Fibroblast of skin of left biceps (primary cell): ENCODE data around the gene TAMALIN.
A peak's percentile ranks its signal among the peaks of the same experiment; 100 is the strongest.

Experiments used
- DNase-seq, 2 experiments: peaks; one replicate each; pipeline ENCODE4 v3.0.0-alpha.2; 2013; ENCODE audit warnings: low read depth in 2 of 2

TAMALIN gene

GRCh38 chr12:52014567-52015530 lies 8.1 kb downstream of the TAMALIN start:
- no peak for DNase-seq

GRCh38 chr12:52015532-52016041 lies 8.8 kb downstream of the TAMALIN start:
- DNase-seq = no peak

- no peak for DNase-seq
Observed at GRCh38 chr12:52018433-52019112, 11.8 kb downstream of the TAMALIN start.

DNA sequence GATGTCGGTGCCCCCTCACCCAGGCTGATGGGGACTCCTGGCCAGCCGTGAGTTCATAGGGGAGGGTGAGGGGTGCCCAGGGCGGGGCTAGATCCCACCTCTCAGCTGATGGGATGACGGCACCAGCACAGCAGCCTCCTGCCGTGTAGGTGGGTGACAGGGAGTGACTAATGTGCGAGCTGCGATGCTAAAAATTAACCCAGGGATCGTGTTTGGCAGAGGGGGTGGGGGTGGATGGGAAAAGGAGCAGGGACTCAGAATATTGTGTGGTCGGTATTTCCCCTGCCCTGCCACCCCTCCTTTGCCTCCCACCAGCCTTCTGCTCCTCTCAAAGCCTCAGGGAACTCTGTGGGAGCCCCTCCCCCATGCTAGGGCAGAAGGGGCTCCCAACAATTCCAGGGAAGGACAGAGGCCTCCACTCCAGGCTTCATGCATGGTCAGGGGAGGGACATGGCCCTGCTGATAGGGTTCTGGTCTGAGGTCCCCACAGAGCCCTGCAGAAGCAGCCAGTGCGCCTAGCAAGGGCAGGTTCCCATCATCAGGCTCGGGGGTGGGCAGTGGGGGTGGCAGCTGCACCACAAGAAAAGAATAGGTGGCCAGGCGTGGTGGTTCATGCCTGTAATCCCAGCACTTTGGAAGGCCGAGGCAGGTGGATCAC lies 12.5 kb downstream of the TAMALIN start:
- no peak for DNase-seq

GRCh38 chr12:52020539-52021336 lies 14.0 kb downstream of the TAMALIN start:
- DNase-seq = no peak

DNA sequence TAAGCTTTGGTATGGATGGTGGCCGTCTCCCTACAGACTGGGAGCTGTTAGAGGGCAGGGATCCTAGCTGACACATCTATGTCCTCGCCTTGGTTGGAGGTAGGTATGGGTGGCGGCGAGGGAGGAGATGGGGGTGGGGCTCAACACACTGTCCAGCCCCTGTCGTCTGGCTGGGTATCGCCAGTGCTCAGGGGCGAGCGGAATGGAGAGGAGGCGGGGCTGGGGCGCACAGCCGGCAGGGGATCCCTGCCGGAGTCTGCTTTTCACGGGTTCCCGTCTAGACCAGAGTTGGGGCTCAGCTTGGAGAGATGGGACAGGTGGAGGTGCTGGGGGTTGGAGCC lies 16.1 kb downstream of the TAMALIN start:
- no peak for DNase-seq

DNA sequence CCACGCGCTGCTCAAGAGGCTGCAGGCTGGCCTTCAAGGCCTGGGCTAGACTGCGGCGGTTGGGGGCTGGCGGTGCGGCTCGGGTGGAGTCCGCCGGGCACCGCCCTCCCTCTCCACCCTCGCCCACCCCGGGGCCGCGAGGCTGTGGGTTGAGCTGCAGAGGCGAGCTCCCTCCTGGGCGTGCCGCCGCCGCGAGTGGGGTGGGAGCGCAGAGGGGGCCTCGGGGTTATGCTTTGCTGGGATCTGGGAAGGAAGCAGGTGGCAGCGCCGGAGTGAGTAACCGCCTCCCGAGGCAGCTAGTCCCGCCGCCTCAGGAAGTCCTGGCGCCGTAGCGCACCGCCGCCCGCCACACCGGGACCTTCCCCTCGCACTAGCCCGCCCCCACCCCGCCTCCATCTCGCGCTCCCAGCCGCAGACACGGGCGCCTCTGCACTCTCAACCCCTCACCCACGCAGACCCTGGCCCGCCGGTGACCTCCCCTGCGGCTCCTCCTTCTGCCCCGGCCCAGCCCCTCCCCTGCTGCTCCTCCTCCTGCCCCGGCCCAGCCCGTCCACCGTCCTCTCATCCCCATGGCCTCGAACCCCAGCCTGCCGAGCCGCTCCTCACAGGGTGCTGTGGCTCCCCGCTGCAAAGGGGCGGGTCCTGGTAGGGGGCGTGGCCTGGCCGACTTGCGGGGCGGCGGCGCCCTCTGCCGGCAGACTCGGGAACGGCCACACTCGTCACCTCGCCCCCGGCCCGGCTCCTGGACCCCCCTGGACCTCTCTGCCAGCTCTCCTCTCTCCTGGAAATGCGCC lies 16.6 kb downstream of the TAMALIN start:
- DNase-seq = no peak

GRCh38 chr12:52023976-52024688 lies 17.4 kb downstream of the TAMALIN start:
- no peak for DNase-seq

DNA sequence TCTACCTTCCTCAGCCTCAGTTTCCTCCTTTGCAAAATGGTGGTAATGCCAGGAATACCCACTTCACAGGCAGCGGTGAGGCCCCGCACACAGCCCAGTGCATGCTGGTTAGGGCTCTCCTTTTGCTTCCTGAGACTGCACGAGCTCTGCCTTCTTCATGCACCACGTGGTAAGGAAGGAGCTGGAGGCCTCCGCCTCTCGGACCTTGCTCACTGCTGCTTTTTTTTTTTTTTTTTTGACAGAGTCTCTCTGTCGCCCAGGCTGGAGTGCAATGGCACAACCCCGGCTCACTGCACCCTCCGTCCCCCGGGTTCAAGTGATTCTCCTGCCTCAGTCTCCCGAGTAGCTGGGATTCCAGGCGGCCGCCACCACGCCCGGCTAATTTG lies 18.1 kb downstream of the TAMALIN start:
- DNase-seq = no peak

DNA sequence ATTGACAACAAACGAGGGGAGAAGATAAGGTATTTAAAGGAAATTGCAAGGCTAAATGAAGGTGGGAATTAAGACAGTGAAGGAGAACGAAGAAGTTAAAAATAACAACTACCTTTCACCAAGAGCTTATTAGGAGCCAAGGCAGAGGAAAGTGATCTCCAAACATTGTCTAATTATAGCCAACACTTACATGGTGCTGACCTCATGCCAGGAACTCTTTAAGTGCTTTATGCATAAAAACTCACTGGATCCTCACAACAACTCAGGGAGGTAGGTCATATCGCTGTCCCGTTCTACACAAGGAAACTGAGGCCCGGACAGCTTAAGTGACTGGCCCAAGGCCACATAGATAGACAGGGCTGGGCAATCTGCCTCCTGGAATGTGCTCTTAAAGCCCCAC lies 19.5 kb downstream of the TAMALIN start:
- no peak for DNase-seq

GRCh38 chr12:52027085-52027843 lies 20.5 kb downstream of the TAMALIN start:
- no peak for DNase-seq

- no peak for DNase-seq
Observed at GRCh38 chr12:52029685-52030084, 22.9 kb downstream of the TAMALIN start.

GRCh38 chr12:52032446-52032803 lies 25.7 kb downstream of the TAMALIN start:
- peak in 1 of 2 experiments; percentile 21 for DNase-seq

DNA sequence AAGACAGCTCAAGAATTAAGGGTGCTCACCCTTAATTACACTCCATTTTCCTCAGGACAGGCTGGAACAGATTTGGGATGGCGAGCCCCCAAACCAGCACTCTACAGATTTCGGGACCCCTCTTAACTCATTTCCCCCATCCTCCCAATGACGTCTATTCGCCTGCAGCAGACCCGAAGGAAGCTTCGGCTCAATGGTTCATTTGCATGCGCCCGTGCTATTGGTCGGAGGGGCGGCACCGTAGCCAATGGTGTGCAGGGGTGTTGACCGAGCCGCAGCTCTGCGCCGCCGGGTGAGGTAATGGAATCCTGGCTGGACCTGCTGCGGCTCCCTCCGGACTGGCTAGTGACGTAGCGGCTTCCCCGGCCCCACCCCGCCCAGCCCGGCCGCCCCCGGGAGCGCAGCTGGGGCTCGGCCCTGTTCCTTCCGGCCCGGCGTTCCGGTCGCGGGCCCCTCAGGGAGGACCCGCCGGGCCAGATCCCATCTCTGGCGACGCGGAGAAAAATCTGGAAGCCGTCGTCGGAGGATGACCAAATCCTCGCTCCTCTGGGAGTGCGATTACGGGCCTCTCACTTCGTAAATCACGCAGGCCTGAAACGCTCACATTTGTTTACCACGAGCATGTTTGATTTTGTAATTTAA lies 26.2 kb downstream of the TAMALIN start:
- peak; percentile 82 to 83 for DNase-seq

- no peak for DNase-seq
Observed at GRCh38 chr12:52033446-52034140, 26.8 kb downstream of the TAMALIN start.

- no peak for DNase-seq
Observed at GRCh38 chr12:52035190-52035589, 28.4 kb downstream of the TAMALIN start.

- no peak for DNase-seq
Observed at GRCh38 chr12:52035926-52036325, 29.2 kb downstream of the TAMALIN start.

- peak in 1 of 2 experiments; percentile 56 for DNase-seq
Observed at GRCh38 chr12:52036587-52037171, 29.9 kb downstream of the TAMALIN start.
